ENCODE measurements around the gene MGAT2.

DNA sequence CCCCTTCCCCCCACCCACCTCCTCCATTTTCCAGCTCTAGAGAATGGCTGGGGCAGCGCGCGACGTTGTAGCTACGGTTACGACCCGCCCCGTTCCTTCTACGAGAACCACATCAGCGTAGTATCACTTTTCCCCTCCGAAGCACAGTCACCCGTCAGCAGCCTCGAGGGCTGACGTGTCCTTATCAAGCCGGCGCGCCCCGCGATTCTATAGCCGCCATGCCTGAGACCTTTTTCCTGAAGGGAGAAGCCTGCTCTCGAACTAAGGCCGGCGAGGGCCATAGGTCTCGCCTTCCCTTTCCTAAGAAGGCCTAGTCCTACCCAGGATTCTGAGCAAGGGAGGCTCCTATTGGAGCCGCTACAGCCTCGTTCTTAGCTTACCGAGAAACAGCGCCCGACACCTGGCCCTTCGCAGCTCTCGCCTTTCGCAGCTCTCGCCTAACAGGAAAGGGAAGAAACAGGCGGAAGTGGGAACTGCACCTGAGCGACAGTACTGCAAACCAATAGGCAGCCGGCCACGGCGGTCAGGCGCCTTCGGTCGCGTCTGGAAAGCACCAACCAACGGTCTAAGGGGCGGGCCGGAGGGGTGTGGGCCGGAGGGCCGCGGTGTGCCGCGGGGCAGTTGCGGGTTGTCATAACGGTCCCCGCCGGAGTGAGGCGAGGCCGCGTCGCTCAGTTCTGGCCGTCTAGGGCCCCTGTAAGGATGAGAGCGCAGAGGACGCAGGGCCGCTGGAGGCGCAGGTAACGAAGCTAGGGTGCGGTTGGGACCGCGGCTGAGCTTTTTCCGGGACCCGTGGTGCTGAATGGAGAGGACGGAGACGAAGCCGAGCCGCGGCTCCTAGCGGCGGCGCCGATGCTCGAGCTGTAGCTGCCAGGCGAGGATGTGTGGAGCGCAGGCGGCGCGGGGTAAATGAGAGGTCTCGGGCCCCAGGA lies at the start of gene MGAT2, which contains the start of gene RPL36AL:
- TF ChIP-seq POLR2A (IDR thresholded peaks at IDR 0.05) = peak; percentile 64 to 92
- TF ChIP-seq, protein P1, sequence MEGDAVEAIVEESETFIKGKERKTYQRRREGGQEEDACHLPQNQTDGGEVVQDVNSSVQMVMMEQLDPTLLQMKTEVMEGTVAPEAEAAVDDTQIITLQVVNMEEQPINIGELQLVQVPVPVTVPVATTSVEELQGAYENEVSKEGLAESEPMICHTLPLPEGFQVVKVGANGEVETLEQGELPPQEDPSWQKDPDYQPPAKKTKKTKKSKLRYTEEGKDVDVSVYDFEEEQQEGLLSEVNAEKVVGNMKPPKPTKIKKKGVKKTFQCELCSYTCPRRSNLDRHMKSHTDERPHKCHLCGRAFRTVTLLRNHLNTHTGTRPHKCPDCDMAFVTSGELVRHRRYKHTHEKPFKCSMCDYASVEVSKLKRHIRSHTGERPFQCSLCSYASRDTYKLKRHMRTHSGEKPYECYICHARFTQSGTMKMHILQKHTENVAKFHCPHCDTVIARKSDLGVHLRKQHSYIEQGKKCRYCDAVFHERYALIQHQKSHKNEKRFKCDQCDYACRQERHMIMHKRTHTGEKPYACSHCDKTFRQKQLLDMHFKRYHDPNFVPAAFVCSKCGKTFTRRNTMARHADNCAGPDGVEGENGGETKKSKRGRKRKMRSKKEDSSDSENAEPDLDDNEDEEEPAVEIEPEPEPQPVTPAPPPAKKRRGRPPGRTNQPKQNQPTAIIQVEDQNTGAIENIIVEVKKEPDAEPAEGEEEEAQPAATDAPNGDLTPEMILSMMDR (IDR thresholded peaks at IDR 0.05) = peak in 8 of 12 donors; percentile 17 to 59 (median 32)
